GM21381 (cell line): Measurements from ENCODE around the gene GPR132.
"Not testable (repeated sequence)": the region's sequence is repeated elsewhere in the genome, so short reads cannot be mapped to it uniquely, and the experiment has no call there.

Experiments
- ATAC-seq: cut with Tn5 transposase; IDR thresholded peaks from one replicate; pipeline ENCODE4 v1.9.1; 2021; ENCODE audit warnings: mild to moderate bottlenecking, moderate library complexity; ENCODE audit not compliant: unreplicated experiment

GPR132 gene

DNA sequence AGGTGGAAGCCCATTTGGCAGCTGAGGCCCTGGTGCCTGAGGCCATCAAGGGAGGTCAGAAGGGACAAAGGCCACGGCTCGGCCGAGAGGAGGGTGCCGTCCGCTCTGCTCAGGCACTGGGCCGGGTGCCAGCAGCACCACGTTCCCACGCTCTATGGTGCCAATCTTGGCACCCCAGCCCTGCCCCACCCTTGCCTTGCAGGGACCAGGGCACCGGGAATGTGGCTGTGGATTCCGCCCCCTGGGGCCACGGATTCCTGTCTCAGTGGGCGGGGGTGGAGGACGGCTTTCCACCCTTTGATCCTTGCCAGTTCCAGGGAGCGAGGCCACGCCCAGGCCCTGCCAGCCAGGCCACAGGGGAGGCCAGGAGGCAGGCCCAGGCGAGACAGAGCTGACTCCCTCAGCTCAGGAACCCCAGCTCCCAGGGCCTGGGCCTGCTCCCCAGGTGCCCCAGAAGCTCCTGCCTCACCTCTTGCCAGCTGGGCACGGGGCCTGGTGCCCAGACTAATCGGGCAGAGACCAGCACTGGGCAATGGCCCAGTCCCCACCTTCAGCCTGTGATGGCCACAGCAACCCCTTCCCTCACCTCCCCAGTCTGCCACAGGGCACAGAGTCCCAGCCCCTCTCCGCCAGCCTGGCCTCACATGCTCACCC, 26.4 kb upstream of the GPR132 start:
- no peak for ATAC-seq

DNA sequence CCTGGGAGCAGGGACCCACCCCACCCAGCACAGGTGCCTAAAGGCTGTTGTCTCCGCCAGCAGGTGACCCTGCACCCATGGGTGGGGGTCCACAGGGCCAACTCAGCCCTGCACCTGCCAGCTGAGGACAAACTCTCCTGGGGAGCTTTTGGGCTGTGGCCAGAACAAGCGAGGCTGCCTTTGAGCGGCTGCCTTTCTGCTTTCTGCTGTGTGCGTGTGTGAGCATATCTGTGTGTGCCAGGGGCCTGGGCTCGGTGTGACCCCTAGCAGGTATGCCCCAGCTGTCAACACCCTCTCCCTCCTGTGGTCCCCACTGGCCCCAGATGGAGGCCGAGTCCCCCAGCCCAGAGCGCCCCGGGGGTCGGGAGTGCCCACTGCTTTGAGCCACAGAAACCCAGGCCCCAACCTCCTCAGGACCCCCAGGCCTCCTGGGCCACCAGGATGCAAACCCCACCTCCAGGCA, 25.9 kb upstream of the GPR132 start:
- ATAC-seq = no peak

DNA sequence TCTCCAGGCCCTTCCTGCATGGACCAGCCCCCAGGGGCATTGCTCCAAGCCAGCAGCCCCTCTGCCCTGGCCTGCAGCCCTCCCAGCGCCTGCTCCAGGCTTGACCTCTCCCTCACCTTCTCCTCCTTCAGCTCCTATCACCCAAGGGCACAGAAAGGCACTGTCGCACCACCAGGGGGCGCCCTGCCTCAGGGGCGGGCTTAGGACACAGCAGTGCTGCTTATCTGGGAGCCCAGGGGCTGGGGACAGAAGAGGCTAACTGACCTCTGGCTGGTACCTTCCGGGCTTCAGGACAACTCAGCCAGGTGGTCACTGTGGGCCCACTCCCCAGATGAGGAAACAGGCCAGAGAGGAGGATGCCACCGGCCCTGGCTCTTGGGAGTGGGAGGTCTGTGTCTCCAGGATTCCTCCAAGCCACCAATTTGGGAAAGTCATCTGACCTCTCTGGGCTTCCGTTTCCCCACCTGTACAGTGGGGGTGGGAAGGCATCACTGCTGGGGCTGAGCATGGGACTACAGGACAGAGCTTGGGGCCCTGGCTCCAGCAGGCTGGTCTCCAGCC, 25.3 kb upstream of the GPR132 start:
- ATAC-seq = peak; percentile 30

DNA sequence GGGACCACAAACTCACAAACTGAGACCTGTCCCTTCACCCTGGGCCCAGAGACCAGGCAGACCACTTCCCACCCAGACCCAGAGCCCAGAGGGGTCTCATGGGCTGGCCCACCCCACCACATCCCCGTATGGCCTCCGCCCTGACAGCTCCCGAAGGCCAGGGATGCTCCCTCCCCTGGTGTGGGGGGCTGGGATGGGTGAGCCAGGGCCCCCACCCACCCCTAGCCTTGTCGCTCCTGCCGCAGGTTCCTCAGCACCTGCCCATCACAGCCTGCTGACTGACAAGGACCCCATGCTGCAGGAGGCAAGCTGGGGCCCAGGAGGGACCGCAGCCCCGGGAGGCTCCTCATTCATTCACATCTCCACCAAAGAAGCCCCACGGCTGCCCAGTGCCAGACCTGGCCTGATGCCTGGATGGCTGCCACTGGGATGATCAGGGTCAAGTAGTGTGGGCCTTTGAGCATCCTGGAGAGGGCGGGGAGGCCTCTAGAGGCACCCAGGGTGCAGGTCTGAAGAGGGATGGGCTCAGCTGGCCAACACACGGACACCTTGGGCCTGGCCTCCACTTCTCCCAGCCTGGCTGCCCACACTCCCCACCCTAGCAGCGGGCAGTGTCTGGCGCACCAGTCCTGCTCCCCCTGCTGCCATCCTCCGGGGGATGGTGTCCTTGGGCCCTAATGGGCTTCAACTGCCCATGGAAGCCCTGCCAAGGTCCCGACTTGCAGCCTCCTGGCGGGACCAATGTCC, 24.7 kb upstream of the GPR132 start:
- ATAC-seq = no peak

DNA sequence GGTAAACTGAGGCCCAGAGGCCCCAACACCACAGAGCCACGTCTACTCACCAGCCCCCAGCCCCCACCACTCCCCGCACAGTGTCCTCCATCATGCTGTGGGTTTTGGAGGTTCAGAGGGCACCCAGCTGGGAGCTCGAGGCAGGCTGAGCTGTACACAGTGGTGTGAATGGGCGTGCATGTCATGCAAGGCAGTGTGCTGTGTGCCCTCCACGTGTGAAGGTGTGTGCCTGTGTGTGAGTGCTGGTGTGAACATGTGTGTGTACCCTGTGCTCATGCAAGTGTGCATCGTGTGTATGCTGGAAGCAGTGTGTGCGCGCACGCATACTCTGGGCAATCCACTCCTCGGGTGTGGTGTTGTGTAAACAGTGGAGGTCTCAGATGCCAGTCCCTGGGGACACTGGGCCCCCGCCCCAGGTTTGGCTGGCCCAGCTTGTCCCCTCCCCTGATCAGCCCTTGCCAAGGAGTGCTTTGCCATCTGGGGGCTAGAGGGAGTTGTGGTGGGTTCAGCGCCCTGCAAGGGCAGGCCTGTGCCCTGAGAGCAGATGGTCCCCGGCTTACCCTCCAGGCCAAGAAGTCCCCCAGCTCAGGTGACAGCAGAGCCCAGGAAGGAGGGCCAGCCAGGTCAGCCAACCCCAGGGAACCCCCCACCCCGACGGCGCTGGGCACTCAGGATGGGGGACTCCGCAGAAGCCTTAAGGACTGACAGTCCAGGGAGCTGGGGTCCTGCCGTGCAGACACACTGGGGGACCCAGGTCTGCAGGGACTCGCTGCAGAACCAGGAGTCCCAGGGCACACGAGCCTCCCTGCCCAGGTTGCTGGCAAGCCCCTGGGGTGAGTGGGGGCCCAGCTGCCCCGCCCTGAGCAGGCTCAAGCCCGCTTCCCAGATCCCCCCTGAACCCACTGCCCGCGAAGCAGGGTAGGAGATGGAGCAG, 23.8 kb upstream of the GPR132 start:
- ATAC-seq = no peak

DNA sequence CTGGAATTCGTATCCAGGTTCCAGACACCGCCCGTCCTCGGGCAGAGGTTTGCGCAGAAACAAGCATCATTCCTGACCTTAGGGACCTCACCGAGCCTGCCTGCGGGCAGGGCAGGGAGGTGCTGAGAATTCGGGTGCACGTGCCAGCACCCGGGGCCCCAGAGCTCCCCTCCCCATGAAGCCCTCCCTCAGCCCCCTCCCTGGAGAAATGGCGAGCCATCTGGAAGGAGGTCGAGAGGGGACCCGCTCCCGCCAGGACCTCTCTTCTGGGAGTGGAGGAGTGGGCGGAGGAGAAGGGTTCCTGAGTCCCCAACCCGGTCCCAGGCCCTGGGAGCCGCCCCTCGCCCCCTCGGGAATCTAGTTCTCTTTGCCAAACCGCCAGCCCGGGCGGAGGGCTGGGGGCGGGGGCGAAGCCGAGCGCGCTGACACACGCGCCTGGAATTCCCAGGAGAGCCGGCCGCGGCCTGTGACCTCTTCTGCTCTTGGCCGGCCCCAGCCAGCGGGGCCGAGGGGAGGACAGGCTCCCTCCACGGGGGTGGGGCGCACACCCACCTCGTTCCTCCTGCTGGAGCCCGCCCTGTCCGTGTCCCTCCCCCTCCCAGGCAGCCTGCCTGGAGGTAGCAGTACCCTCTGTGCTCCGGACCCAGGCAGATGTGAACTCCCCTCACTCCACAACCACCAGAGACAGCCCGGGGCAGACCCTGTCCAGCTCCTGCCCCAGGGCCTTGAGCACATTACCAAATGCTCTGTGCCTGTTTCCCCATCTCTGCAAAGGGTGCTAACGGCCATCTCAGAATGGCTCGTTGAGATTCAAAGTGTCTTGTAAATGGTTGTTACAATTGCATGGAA, 23.0 kb upstream of the GPR132 start:
- no peak for ATAC-seq

DNA sequence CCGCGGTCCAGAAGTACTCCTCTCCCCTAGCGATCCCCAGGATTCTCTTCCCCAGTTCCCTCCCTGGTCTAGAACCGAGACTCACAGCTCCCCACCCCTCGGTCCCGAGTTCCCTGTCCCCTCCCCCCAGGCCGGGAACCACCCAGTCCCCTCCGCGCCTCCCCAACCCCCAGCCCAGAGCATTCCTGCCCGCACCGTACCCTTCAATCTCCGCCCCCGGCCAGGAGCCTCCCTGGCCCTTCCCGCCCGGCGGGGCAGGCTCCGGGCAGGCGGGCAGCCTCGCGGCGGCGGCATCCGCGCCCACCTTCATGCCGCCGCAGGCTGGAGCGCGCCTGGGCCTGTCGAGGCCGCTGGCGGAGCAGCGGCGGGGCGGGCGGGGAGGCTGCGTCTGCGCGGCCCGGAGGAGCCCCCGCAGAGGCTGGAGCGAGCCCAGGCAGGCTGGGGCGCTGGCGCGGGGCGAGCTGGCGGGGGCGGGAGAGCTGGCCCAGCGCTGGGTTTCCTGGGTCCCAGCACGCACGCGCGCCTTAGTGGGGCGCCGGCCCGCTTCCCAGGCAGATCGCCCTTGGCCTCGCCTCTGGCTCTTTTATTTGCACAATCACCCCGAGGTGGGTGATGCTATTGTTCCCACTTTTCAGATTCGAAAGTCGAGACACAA, 22.2 kb upstream of the GPR132 start:
- ATAC-seq = peak; percentile 19

DNA sequence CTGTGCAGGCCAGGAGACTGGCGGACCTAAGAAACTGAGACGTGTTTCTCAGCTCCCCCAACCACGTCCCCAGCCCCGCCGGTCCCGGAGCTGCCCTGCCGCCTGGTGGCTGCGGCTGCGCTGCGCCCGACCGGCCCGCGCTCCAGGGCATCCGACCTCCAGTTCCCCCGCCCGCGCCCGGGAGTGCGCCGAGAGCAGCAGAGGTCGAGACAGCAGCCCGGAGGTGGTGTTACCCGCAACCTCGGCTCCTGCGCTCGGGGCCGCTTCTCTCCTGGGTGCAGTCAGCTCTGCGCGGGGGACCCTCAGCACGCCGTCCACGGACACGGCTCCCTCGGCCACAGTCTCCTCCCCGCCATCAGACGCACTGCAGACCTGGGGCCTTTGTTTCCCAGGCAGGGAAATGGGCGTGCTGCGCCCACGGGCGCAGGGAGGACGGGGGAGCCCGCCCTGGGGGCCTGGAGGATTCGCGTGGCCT, 21.6 kb upstream of the GPR132 start:
- ATAC-seq = peak; percentile 61

DNA sequence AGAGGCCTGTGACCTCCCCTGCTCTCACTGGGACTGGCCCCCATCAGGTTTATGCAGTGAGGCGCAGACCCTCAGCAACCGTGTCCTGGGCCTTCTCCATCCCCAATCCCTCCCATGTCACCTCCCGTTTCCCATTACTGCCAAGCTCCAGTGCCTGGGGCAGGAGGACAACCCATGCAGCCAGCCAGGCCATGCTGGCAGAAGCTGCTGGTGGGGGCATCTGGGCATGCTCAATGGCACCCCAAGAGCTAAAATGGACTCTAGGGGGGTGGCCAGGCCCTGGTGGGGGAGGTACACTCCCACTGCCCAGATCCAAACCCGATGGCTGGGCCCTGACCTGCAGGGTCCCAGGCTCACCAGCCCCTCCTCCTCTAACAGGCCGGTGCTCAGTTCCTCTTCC, 20.5 kb upstream of the GPR132 start:
- no peak for ATAC-seq

DNA sequence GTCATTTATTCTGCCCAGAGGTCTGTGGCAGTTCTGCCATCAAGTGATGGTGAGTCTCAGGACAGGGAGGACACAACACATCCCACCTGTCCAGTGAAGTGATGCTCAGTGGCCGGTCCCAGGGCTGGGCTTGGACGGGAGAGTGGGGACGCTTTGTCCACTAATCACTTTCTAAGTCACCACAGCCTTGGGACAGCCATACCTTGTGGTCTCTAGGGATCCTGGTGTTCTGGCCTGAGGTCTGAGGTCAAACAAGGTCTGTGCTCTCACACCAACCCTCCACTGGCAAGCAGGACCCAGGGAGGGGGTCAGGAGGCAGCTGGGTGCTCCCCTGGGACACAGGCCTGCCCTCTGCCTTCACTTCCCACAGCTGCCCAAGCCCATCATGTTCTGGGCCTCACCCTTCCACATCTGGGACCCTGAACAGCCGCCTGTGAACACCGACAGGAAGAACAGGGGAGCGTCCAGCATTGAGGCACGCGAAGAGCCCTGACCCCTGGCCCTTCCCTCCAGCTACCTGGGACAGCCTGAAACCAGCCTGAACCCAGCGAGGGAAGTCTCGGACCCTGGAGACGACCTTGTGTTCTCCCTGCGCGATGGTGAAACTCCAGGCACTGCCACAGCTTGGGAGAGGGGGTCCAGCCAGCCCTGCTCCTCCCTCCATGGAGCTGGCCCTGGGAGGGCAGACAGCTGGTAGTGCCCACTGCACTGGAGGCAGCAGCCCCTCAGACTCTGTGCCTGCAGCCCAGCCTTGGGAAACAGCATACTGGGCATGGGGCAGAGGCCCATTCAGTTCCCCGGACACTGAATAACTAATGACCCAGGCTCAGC, 19.7 kb upstream of the GPR132 start:
- no peak for ATAC-seq

DNA sequence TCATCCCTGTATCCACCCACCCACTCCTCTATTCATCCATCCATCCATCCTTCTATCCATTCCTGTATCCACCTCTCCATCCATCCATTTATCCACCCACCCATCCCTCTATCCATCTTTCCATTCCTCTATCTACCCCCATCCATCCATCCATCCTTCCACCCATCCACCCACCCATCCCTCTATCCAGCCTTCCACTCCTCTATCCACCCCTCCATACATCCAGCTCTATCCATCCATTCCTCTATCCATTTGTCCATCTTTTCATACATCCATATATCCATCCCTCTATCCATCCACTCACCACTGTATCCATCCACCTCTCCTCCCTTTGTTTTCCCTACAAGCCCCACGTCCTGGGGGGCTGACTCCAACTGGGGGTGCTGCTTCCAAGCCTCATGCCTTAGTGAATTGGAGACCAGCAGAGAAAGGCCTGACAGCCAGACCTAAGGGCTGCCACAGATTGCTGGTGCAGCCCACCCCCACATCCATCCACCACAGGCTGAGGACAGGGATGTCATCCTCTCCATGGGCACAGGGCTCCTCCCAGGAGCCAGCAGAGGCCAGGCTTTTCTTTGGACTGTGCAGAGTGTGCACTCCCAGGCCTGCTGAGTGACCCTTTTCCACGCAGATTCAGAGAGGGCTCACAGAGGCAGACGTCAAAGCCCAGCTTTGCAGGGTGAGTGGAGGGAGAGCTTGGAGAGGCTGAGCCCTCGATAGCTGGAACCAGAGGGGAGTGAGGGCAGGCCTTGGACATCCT, 18.9 kb upstream of the GPR132 start:
- ATAC-seq = no peak

DNA sequence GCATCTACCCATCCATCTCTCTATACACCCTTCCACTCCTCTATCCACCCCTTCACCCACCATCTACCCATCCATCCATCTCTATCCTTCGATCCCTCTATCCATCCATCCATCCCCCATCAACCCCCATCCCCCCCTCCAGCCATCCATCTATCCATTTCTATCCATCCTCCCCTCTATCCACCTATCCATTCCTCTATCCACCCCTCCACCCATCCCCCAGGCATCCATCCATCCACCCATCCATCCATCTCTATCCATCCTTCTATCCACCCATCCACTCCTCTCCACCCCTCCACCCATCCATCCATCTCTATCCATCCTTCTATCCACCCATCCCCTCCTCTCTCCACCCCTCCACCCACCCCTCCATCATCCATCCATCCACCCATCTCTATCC, 17.5 kb upstream of the GPR132 start:
- ATAC-seq = no peak

DNA sequence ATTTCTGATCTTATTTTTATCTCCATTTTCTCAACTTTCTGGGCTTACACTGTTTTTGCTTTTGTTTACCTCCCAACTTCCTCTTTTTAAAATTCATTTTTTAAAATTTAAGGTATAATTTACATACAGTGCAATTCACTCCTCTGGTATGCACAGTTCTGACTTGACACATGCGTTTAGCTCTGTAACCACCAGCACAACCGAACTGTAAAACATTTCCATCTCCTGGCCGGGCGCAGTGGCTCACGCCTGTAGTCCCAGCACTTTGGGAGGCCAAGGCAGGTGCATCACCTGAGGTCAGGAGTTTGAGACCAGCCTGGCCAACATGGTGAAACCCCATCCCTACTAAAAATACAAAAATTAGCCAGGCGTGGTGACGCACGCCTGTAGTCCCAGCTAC, 16.2 kb upstream of the GPR132 start:
- not testable (repeated sequence) for ATAC-seq

DNA sequence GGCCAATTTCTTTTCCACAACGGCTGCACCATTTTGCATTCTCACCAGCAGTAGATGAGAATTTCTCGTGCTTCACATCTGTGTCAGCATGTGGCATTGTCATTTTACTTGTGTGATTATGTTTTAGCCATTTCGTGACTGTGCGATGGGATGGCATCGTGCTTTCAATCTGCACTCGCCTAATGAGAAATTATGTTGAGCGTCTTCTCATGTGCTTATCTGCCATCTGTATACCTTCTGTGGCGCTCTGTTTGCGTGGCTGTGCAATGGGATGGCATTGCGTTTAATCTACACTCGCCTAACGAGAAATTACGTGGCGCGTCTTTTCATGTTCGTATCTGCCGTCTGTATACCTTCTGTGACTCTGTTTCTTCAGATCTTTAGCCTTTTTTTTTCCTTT, 14.9 kb upstream of the GPR132 start:
- no peak for ATAC-seq

DNA sequence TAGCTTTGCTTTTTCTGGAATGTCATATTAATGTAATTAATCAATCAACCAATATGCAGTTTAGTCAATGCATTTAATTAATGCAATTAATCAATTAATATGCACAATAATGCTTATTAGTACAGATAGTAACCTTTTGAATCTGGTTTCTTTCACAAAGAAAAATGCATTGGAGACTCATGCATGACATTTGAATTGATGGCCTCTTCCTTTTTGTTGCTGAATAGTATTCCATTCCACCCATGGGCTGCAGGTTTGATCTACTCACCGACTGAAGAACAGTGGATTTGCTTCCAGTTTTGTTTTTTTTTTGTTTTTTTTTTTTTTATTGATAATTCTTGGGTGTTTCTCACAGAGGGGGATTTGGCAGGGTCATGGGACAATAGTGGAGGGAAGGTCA, 13.1 kb upstream of the GPR132 start:
- ATAC-seq = no peak

DNA sequence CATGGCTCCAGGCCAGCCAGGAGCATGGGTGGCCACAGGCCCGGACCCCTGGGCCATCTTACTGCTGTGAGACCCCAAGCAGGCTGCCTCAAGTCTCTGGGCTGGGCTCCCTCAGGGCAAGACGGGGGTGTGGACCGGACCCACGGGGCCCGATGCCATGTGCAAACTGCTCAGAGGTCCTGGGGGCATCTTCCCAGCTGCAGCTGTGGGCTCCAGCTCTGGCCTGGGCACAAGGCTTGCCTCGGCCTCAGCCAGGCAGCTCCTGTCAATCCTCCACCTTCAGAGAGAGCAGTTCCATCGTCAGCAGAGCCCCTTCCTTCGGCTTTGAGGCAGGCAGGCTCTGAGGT, 12.4 kb upstream of the GPR132 start:
- ATAC-seq = no peak

DNA sequence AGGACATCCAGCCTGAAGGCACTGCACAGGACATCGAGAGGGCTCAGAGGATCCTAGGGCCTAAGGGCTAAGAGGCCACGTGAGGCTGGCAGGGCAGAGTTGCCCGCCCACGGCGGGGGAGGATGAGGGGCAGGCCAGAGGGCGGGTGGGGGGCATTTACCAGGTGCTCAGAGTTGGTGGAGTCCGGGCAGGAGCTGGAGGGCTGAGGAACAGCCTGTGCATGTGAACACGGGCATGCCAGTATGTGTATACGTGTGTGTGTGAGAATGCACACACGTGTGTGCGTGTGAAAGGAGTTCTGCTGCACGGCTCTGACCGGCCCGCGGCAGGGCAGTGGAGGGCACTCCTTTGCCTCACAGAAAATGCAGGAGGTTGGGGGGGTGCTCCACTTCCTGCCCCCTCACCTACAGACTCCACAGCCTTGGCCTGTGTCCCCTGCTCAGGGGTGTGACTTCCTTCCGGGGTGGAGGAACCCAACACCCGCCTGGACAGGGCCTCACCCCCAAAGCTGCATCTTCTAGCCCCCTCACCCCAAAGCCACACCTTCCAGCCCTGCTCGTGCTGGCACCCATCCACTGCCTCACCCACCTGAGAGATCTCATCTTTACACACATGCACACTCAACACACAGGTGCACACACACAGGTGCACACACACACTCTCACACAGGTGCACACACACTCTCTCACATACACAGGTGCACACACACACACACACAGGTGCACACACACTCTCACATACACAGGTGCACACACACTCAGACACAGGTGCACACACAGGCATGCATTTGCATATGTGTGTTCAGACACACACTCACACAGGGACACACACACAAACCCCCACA, 11.8 kb upstream of the GPR132 start:
- no peak for ATAC-seq
